Erythroblast (primary cell): ENCODE results near the gene SLC5A3.

Experiments
- GATA1 ChIP-seq: IDR thresholded peaks from 2 replicates; pipeline ENCODE4 v1.6.1; 2011; ENCODE audit warnings: low read depth, mild to moderate bottlenecking, control low read depth, low read length, moderate library complexity
- POLR2A ChIP-seq: IDR thresholded peaks from 2 replicates; pipeline ENCODE4 v1.6.1; 2011; ENCODE audit warnings: mild to moderate bottlenecking, low read length

GRCh38 chr21:34054259-34054658 is 19.1 kb upstream of the SLC5A3 start:
- TF ChIP-seq POLR2A: no peak
- no peak for TF ChIP-seq GATA1
